ENCODE data around the gene C4orf50.

The C4orf50 gene

DNA sequence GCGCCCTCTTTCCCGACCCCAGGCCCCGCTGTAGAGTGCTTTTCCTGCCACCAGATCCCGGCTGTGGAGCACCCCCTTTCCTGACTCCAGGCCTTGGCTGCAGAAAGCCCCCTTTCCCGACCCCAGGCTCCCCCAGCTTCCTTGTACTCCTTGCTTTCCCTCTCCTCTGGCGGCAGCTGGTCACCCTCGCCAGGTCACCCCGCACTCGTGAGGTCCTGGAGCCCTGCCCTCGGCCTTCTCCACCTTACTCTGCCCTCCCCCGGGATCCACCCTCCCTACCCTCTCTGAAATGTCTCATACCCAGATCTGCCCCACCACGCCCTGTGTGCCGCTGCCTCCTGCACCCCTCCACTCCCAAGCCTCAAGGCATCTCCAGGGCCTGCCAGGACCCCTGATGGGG is 25.0 kb upstream of the C4orf50 start:
- DNase-seq = no peak

- DNase-seq = no peak
Observed at GRCh38 chr4:6042293-6043063, 24.2 kb upstream of the C4orf50 start.

DNA sequence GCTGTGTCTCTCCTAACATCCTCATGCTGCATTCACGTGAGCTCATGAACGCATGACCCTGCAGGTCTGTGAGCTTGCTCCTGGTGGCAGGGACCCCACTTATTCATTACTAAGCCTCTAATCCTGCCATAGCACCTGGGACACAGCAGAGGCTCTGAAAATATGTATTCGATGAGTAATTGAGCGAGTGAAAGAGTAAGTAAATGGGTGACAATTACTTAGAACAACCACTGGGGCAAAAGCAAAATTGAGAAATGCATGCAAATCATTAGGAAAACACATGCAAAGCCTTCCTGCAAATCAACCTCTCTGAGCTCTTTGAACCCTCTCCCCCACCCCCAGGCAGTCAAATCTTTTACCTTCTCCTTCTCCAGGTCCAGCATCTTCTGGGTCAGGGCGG is 23.6 kb upstream of the C4orf50 start:
- DNase-seq = no peak

DNA sequence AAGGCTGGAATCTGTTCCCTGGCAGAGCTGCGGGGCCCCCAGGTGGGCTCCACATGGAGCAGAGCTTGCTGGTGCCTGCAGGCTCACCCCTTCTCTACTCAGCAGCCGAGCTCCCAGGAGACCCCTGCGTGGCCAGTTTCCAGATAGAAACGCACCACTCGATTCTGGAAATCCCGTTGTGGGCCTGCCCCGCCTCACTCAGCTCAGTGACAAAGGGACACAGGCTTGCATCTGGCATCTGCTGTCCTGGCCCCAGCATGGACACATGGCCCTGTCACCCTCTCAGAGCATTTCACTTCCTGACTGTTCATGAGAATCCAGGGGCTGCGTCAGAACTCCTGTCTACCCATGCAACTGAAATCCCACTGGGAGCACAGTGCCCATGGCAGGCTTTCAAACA is 20.5 kb upstream of the C4orf50 start:
- DNase-seq = no peak

DNA sequence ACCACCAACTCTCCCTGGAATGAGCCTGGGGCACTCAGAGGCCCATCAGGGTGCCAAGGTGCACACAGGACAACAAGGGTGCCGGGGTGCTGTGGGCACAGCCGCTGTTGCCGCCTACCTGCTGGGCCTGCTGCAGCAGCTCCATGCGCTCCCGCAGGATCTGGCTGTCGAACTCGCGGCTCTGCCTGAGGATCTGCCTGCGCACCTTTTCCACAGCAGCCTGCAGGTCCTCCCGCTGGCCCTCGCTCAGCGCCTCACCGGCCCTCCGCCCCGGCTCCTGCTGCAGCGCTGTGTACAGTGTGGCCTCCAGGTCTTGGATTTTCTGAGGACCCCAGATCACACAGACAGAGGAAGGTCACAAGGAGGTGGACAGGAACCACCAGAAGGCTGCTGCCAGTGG is 17.6 kb upstream of the C4orf50 start:
- no peak for DNase-seq

GRCh38 chr4:6033381-6033780 is 15.2 kb upstream of the C4orf50 start:
- DNase-seq = no peak

DNA sequence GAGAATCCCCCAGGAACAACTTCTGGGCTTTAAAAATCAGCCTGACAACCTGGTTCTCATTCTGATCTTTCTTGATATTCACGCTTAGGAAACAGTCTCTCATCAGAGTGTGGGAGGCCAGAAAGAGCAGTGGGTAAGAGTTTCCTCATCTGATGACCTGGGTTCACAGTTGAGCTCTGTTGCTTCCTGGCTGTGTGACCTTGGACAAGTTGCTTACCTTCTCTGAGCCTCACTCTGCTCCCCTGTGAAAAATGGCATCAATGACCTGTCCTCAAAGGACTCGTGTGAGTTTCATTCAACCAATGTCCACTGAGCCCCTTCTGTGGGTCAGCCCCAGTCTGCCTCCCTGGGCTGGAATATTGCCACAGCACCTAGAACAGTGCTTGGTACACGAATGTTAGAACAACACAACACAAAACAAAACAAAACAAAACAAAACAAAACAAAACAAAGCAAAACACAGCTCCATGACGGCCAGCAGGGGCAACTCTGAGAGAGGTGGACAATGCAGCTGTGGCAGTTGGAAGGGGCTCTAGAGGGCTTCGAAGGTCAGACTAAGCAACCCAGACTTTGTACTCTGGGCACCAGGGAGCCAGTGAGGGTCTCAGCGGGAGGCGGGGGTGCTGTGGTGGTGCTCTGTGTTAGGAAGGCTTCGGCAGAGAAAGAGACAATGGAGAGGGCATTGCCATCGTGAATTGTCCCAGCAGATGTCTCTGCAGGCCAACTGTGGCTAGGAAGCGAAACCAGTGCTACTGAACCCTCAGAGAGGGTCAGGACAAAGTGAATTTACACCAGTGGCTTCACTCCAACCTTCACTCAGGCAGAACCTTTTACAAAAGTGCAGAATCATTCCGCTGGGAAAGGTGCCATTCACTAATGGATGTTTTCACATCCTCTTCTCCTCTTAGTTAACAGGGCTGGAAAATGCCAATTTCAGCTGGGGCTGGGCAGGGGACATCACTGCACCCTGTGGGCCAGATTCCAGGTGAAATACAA is 14.3 kb upstream of the C4orf50 start:
- no peak for DNase-seq

DNA sequence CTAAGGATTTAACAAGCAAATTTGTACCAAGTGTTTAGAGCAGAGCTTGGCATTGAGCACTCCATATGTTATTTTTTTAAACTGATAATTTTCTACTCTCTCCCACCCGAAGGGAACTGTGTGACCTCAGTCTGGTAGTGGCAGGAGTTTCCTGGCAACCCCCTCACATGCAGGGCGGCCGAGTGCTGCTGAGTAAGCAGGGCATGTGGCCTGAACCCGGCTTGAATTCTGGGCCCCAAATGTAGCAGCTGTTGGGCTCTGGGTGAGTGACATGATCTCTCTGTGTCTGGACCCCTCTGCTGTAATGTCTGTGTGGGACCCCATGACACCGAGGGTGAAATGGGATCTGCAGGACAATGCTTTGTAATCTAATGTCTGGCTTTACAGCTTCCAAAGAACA is 13.6 kb upstream of the C4orf50 start:
- no peak for DNase-seq

DNA sequence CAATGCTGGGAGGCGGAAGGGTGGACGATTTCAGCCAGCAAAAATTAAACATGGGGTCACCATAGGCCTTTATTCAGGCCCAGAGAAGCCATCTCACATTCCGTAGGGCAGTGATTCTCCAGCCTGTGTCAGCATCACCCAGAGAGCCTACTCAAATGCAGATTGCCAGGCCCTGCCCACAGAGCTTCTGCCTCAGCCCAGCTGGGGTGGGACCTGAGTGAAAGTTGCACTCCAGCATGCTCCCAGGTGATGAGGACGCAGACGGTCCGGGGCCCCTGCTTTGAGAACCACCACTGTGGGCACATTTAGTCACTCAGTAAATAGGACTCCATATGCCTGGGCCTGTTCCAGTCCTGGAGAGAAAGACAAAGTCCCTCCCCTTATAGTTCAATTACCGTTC is 12.4 kb upstream of the C4orf50 start:
- no peak for DNase-seq

GRCh38 chr4:6029254-6029653 is 11.0 kb upstream of the C4orf50 start:
- DNase-seq = no peak

DNA sequence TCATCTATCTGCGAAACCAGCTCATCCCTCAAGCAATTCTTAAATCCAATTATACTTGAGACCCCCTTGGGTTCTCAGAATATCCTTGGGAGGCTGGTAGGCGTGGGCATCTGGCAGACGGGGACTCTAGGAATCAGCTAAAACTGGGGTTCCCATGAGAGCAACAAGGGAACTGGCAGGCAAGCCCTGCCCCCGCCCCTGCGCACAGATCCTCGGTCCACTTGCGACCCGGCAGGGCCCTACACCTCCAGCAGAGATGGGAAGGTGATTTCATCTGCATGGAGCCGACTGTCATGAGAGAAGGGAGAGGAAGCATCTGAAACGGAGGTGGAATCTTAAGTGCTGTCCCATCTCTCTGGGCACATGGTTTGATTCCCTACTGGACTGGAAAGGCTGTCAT is 9.9 kb upstream of the C4orf50 start:
- no peak for DNase-seq

- no peak for DNase-seq
Observed at GRCh38 chr4:6027392-6027791, 9.2 kb upstream of the C4orf50 start.

GRCh38 chr4:6024313-6024960 is 6.2 kb upstream of the C4orf50 start:
- DNase-seq = no peak

DNA sequence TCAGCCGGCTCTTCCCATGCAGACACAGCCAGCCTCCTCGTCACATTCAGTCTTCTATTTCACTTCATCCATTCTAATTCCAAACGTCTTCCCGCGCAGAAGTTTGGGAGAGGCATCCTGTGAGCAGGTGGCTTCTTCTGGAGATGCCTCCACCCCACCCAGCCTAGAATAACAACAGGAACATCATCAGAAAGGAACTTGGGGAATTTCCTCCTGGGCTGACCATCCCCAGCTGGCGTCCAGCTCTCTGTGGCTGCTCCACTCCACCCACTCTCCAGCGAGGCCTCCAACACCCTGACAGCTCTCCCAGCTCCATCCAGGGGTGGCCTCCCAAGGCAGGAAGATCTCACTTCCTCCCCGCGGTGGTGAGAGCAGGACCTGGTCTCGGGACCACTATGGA is 5.5 kb upstream of the C4orf50 start:
- DNase-seq = no peak

GRCh38 chr4:6022607-6023288 is 4.5 kb upstream of the C4orf50 start:
- DNase-seq = no peak

DNA sequence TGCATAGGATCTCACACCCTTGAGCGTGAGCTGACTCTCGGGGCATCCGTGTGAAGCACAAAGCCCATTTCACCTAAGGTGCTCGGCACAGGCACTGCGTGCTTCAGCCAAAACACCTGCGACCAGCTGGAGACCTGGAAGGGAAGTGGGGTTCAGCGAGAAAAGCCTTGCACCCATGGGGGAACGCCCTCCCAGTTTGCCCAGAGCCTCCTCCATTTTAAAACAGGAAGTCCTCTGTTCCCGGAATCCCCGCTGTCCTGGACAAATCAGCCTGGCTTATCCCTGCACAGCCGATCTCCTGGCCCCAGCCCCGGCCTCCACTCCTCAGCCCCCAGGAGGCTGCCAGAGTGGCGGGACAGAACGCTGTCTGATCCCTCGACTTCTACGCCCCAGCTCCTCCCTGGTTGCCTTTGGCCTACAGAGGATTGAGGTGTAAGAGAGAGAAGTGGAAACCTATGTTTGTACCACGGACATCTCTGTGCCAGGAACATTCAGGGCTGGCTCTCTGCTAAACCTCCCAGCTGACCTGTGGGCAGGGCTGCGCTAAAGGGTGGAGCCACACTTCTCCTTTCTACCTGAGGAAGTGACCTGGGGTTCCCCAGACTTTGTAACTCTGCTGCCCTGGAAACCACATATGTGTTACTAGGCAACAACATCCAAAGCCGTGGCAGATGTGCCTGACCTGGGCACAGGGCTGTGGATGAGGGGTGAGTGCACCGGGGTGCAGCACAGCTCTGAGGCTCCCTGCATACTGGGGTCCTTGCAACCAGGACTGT is 3.8 kb upstream of the C4orf50 start:
- no peak for DNase-seq

- no peak for DNase-seq
Observed at GRCh38 chr4:6020613-6021012, 2.4 kb upstream of the C4orf50 start.

DNA sequence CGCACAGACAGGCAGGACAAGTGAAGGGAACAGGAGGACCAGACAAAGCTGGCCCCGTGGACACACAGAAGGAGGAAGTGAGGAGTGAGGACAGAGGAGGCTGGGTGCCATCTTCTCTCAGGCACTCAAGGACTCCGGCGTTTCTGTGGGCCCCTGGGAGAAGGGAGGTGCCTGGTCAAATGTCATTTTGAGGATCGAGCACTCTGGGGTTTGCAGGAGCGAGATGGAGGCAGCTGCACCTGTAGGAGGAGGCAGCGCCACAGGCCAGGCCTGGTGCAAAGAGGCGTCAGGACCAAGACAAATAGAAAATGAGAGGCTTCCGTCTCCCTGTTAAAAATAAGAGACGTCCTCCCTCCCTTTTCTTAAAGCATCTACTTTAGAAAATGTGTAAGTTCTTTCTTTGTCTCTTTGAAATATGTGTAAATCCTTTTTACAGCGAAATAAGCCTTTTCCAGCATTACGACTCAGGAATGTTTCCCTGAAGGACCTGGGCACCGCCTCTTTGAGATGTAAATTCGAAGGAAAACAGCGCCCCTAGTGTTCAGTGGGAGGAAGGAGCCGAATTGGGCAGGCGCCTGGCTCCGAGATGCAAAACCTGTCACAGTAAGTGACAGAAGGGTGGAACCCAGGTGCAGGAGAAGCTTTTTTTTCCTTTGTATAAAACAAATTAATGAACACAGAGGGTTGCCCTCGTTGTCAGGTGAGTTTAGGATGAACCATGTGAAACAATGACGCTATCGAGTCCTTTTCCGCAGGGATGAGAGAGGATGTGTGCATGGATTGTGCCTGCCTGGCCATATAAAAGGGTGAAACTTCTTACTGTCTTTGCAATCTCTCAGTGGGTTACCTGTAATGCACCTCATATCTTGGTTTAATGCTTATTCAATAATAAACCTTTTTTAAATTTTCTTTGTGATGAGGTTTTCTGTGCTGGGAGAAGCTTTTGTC is 1.4 kb upstream of the C4orf50 start:
- peak; percentile 27 for DNase-seq

DNA sequence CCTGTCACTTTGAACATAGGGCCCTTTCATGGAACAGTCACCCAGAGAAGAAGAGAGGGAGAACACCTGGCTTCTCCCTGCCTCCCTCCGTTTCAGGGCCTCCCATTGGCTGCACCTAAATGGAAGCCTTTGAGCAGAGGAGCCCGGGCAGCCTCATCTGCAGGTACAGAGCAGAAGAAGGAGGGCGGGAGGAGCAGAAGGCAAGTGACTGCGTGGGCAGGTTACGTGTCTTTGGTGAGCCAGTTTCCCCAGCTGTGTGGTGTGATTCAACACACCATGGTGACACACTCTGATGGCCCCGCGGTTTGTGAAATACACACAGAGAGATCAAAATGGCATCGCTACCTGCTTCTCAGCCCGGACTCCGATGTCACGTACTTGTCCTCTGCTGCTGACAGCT is 431 bp downstream of the C4orf50 start:
- no peak for DNase-seq

- DNase-seq = no peak
Observed at GRCh38 chr4:6017030-6017429, 1.2 kb downstream of the C4orf50 start.

DNA sequence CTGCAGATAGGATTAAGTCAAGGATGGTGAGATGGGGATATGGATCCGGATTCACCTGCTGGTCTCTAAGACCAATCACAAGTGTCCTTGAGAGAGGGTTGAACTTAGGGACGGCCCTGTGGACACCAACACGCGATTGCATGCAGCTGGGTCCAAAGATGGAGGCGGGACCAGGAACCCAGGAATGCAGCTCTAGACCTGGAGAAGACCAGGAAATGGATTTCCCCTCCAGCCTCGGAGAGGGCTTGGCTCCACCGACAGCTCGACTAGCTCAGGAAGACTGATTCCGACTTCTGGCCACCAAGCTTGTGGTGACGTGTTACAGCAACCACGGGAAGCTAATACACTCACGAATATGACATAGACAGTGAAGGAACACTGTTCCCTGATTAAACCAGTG is 4.7 kb downstream of the C4orf50 start:
- DNase-seq = no peak
